ENCODE results near the gene SAMD11. TPM values are rescaled to one million over a fixed set of nuclear protein-coding genes. Genes with fewer than 3 reads are reported as not detected.

The SAMD11 gene
- total RNA-seq, 1 donor from 2014 or later = 19.5 TPM

DNA sequence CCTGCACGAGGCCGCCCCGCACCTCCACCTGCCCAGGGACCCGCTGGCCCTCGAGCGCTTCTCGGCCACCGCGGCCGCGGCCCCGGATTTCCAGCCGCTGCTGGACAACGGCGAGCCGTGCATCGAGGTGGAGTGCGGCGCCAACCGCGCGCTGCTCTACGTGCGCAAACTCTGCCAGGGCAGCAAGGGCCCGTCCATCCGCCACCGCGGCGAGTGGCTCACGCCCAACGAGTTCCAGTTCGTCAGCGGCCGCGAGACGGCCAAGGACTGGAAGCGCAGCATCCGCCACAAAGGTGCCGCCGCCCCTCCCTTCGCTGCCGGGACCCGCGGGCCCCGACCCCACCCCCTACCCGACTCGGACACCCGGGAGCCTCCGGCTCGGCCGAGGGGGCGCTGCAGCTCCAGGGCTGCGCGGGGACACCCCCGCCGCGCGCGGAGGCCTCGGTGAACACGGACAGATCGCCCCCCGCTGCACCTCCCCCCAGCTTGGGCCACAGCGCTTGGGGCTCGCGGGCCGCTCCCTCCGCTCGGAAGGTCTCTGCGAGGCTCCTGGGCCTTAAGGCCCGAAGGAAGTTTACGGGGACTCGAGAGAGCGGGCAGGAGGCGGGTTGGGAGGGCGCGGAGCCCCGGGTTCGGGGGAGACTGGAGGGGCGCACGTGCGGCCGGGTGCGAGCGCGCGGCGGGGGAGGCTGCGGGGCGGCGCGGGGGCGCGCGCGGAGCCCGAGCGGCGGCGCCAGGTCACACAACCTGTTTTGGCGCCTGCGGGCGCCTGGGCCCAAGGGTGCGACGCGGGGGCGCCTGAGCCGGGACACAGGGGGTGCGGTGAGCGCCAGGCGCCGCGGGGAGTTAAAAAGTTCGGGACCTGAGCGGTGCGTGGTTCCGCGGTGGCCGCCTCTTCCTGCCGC lies 1.2 kb downstream of the SAMD11 start:
- TF ChIP-seq, protein P1, sequence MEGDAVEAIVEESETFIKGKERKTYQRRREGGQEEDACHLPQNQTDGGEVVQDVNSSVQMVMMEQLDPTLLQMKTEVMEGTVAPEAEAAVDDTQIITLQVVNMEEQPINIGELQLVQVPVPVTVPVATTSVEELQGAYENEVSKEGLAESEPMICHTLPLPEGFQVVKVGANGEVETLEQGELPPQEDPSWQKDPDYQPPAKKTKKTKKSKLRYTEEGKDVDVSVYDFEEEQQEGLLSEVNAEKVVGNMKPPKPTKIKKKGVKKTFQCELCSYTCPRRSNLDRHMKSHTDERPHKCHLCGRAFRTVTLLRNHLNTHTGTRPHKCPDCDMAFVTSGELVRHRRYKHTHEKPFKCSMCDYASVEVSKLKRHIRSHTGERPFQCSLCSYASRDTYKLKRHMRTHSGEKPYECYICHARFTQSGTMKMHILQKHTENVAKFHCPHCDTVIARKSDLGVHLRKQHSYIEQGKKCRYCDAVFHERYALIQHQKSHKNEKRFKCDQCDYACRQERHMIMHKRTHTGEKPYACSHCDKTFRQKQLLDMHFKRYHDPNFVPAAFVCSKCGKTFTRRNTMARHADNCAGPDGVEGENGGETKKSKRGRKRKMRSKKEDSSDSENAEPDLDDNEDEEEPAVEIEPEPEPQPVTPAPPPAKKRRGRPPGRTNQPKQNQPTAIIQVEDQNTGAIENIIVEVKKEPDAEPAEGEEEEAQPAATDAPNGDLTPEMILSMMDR (IDR thresholded peaks at IDR 0.05) = no peak
- Mint-ChIP-seq H3K27ac (ENCODE audit: unreplicated experiment) (no peak overlapping the region), H3K27me3 (ENCODE audit: unreplicated experiment) (peaks cover 7% of the 10 kb centered on the region), H3K4me1 (ENCODE audit: unreplicated experiment) (peaks cover 28% of the 10 kb centered on the region), H3K36me3 (ENCODE audit: unreplicated experiment) (no peaks in the 10 kb centered on the region), H3K9me3 (ENCODE audit: unreplicated experiment) (no peaks in the 10 kb centered on the region), H3K4me3 (ENCODE audit: unreplicated experiment) (peak overlapping the region; percentile 69)
- no peak for DNase-seq (ENCODE audit: extremely low spot score, unreplicated experiment)

DNA sequence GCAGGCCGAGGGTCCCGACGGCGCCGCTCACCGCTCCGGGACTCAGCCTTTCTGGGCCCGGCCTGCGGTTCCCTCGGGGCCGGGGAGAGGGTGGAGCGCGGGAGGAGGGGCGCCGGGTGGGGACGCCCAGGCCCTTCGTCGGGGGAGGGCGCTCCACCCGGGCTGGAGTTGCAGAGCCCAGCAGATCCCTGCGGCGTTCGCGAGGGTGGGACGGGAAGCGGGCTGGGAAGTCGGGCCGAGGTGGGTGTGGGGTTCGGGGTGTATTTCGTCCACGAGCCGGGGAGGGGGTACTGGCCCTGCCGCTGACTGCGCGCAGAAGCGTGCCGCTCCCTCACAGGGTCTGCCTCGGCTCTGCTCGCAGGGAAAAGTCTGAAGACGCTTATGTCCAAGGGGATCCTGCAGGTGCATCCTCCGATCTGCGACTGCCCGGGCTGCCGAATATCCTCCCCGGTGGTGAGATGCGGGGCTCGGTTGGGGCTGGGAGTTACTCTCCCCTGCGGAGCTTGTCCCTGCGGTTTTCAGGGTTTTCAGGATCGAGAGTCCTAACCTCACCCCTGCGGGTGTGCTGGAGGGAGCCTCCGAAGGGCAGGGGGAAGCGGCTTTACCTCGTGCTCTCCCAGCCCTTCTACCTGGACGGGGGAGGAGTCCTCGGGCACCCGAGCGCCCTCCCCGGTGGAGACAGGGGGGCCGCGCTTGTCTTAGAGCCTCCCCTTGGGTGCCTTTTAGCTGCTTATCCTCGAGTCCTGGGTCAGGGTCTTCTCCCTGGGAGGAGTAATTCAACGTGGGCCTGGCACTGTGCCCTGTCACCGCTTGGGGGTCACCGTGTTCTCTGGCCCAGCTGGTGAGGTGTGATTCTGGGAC lies 2.1 kb downstream of the SAMD11 start:
- no peaks in the 10 kb centered on the region for H3K36me3 Mint-ChIP-seq (ENCODE audit: unreplicated experiment)
- no peak for DNase-seq (ENCODE audit: extremely low spot score, unreplicated experiment)
- H3K9me3 Mint-ChIP-seq (ENCODE audit: unreplicated experiment) = no peaks in the 10 kb centered on the region
- TF ChIP-seq, protein P1 (IDR thresholded peaks at IDR 0.05) = peak; percentile 7
- peak overlapping the region; percentile 69 for H3K4me3 Mint-ChIP-seq (ENCODE audit: unreplicated experiment)
- H3K27me3 Mint-ChIP-seq (ENCODE audit: unreplicated experiment) = peaks cover 7% of the 10 kb centered on the region
- no peak overlapping the region for H3K27ac Mint-ChIP-seq (ENCODE audit: unreplicated experiment)
- H3K4me1 Mint-ChIP-seq (ENCODE audit: unreplicated experiment) = peaks cover 22% of the 10 kb centered on the region

DNA sequence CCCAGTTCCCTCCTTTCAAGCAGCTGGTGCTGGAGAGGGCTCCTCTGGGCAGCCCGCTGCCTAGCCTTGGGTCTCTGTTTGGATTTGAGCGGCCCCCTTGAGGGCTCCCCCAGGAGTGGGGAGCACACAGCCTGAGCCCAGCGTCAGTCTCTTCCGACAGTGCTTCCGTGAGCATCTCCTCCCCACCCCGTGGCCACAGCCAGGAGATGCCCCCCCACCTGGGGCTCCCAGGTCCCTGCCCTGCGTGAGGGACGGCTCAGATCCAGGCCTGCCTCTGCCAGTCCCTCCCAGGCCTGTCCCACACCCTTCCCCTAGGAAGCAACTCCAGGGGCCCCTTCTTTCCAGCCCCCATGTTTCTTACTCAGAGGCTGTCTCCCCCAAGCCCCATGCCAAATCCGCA lies 3.5 kb downstream of the SAMD11 start:
- no peak overlapping the region for H3K27ac Mint-ChIP-seq (ENCODE audit: unreplicated experiment)
- no peak overlapping the region for H3K4me3 Mint-ChIP-seq (ENCODE audit: unreplicated experiment)
- DNase-seq (ENCODE audit: extremely low spot score, unreplicated experiment) = no peak
- peaks cover 22% of the 10 kb centered on the region for H3K4me1 Mint-ChIP-seq (ENCODE audit: unreplicated experiment)
- H3K36me3 Mint-ChIP-seq (ENCODE audit: unreplicated experiment) = no peaks in the 10 kb centered on the region
- TF ChIP-seq, protein P1 (IDR thresholded peaks at IDR 0.05) = no peak
- H3K9me3 Mint-ChIP-seq (ENCODE audit: unreplicated experiment) = no peaks in the 10 kb centered on the region
- H3K27me3 Mint-ChIP-seq (ENCODE audit: unreplicated experiment) = peaks cover 7% of the 10 kb centered on the region

DNA sequence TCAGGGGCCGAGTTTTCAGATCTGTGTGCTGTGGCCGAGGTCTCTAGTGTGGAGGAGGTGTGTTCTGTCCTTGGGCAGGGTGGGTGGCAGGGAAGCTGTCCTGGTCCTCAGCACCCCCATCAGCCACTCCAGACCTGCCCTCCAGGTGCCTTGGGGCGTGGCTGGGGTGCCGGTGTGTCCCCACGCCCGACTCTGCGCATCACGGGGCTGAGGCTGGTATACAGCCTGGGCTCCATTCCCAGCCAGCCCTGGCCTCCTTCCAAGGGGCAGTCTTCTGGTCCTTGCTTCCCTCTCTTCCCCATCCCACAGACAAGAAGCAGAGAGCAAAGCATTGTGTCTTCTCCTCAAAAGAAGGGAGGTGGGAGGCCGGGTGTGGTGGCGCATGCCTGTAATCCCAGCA lies 4.0 kb downstream of the SAMD11 start:
- Mint-ChIP-seq H3K27me3 (ENCODE audit: unreplicated experiment) (peaks cover 7% of the 10 kb centered on the region), H3K4me3 (ENCODE audit: unreplicated experiment) (no peak overlapping the region), H3K4me1 (ENCODE audit: unreplicated experiment) (peaks cover 21% of the 10 kb centered on the region), H3K9me3 (ENCODE audit: unreplicated experiment) (no peaks in the 10 kb centered on the region), H3K27ac (ENCODE audit: unreplicated experiment) (no peak overlapping the region), H3K36me3 (ENCODE audit: unreplicated experiment) (no peaks in the 10 kb centered on the region)
- DNase-seq (ENCODE audit: extremely low spot score, unreplicated experiment) = no peak
- TF ChIP-seq, protein P1 (IDR thresholded peaks at IDR 0.05) = no peak

Data from osteocyte (in vitro differentiated cells).